Fibroblast of pulmonary artery (primary cell): ENCODE measurements around the gene CAPN15.

Source experiments
- DNase-seq: peaks from one replicate; pipeline ENCODE4 v3.0.0-alpha.2; 2010; ENCODE audit warnings: low read depth
- H3K4me3 ChIP-seq: replicated peaks from 2 replicates; pipeline ENCODE4 v1.5.1; 2011; ENCODE audit warnings: low read depth, mild to moderate bottlenecking, control low read depth, low read length, moderate library complexity
- CTCF ChIP-seq: IDR thresholded peaks from 2 replicates; pipeline ENCODE4 v1.5.1; 2011; ENCODE audit warnings: mild to moderate bottlenecking, control low read depth, low read length, inconsistent platforms; ENCODE audit errors: missing control alignments

CAPN15 gene

GRCh38 chr16:583815-584591 is 56.5 kb downstream of the CAPN15 start:
- H3K4me3 ChIP-seq: no peak overlapping the region
- TF ChIP-seq CTCF: no peak
- no peak for DNase-seq

GRCh38 chr16:585351-585750 is 57.8 kb downstream of the CAPN15 start:
- TF ChIP-seq CTCF: no peak
- H3K4me3 ChIP-seq: no peak overlapping the region
- no peak for DNase-seq

GRCh38 chr16:586047-586644 is 58.6 kb downstream of the CAPN15 start:
- no peak overlapping the region for H3K4me3 ChIP-seq
- no peak for DNase-seq
- no peak for TF ChIP-seq CTCF

GRCh38 chr16:586645-587590 is 59.4 kb downstream of the CAPN15 start:
- TF ChIP-seq CTCF: no peak
- DNase-seq: no peak
- H3K4me3 ChIP-seq: no peak overlapping the region

- H3K4me3 ChIP-seq: peak overlapping the region; percentile 83
- peak; percentile 69 for DNase-seq
- TF ChIP-seq CTCF: no peak
Observed at GRCh38 chr16:588639-588888, 61.1 kb downstream of the CAPN15 start.

GRCh38 chr16:588889-589657 is 61.6 kb downstream of the CAPN15 start:
- peak; percentile 96 for DNase-seq
- H3K4me3 ChIP-seq: peak overlapping the region; percentile 83
- TF ChIP-seq CTCF: no peak
